Choroid plexus epithelial cell (primary cell): Measurements from ENCODE around the gene FMNL2.
"Not testable (repeated sequence)": the region's sequence is repeated elsewhere in the genome, so short reads cannot be mapped to it uniquely, and the experiment has no call there.

Experiments
- DNase-seq: peaks from one replicate; pipeline ENCODE4 v3.0.0-alpha.2; 2010; ENCODE audit warnings: low read depth
- H3K4me3 ChIP-seq: 2 replicates; pipeline ENCODE4 v1.5.1; 2011; ENCODE audit warnings: low read depth, mild to moderate bottlenecking, control low read depth, low read length, moderate library complexity
- CTCF ChIP-seq: conservative IDR thresholded peaks from 2 replicates; pipeline ENCODE4 v1.5.1; 2011; ENCODE audit warnings: low read depth, mild to moderate bottlenecking, control low read depth, inconsistent platforms, low read length, moderate library complexity

FMNL2 gene

GRCh38 chr2:152513029-152513428, 178.1 kb downstream of the FMNL2 start:
- H3K4me3 ChIP-seq, result no peak overlapping the region
- no peak for TF ChIP-seq CTCF
- DNase-seq, result no peak

GRCh38 chr2:152513681-152514080, 178.7 kb downstream of the FMNL2 start:
- DNase-seq, result peak; percentile 55
- H3K4me3 ChIP-seq, result no peak overlapping the region
- no peak for TF ChIP-seq CTCF

- no peak overlapping the region for H3K4me3 ChIP-seq
- no peak for TF ChIP-seq CTCF
- no peak for DNase-seq
Observed at GRCh38 chr2:152518034-152518433, 183.1 kb downstream of the FMNL2 start.

GRCh38 chr2:152518641-152519580, 183.9 kb downstream of the FMNL2 start:
- no peak overlapping the region for H3K4me3 ChIP-seq
- no peak for TF ChIP-seq CTCF
- DNase-seq, result peak; percentile 31

GRCh38 chr2:152519581-152519952, 184.6 kb downstream of the FMNL2 start:
- no peak overlapping the region for H3K4me3 ChIP-seq
- no peak for TF ChIP-seq CTCF
- DNase-seq, result no peak

GRCh38 chr2:152520759-152521158, 185.8 kb downstream of the FMNL2 start:
- DNase-seq, result no peak
- no peak for TF ChIP-seq CTCF
- H3K4me3 ChIP-seq, result no peak overlapping the region

- DNase-seq, result not testable (repeated sequence)
Observed at GRCh38 chr2:152522446-152522845, 187.5 kb downstream of the FMNL2 start.

More at GRCh38 chr2:152522446-152522845, 187.5 kb downstream of the FMNL2 start:
- H3K4me3 ChIP-seq, result not testable (repeated sequence)
